ENCODE measurements around the gene TRH. TPM values are rescaled to one million over a fixed set of nuclear protein-coding genes. Genes with fewer than 3 reads are reported as not detected.

Gene TRH
- total and polyA plus RNA-seq, 9 of the 15 experiments (the other 6 are each of a cell fraction or from before 2014, with no cell fraction given), result not detected

DNA sequence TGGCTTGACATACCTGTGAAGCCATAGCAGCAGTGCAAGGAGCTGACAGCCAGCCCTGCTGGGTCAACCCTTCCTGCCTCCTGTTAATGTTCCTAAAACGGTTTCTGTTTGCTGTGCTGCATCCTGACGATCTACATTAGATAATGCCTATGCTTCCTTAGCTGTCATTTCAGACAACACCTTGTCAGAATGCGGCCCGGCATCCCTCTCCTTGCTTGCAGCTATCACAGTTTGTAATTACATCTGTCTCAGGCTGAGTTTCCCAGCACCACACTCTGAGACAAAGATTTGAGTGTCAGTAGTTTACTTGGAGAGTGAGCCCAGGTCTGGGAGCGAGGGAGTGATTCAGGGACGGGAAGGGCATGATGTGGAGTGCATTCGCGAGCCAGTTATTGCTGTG, 9.0 kb downstream of the TRH start (continued):
- TF ChIP-seq RERE (CRISPR knock-in tag; IDR thresholded peaks at IDR 0.05; ENCODE audit: borderline replicate concordance), result no peak
- TF ChIP-seq MTA3 (IDR thresholded peaks at IDR 0.05; ENCODE audit: borderline replicate concordance), result no peak
- TF ChIP-seq OTX1 (CRISPR knock-in tag; IDR thresholded peaks at IDR 0.05), result no peak
- TF ChIP-seq HNRNPLL (IDR thresholded peaks at IDR 0.05; ENCODE audit: low read depth, low read length, poor library complexity, severe bottlenecking), result no peak
- no peak for TF ChIP-seq ZBTB40 (IDR thresholded peaks at IDR 0.05)
- no peak for TF ChIP-seq ZBTB40 (CRISPR knock-in tag; IDR thresholded peaks at IDR 0.05)
- TF ChIP-seq SIRT6 (IDR thresholded peaks at IDR 0.05; ENCODE audit: low read depth, low read length), result no peak
- no peak for TF ChIP-seq CREM (IDR thresholded peaks at IDR 0.05; ENCODE audit: low read depth)
- no peak for TF ChIP-seq DEAF1 (CRISPR knock-in tag; IDR thresholded peaks at IDR 0.05)
- no peak for TF ChIP-seq ZNF217 (CRISPR knock-in tag; IDR thresholded peaks at IDR 0.05)
- no peak for TF ChIP-seq ZBED1 (IDR thresholded peaks at IDR 0.05)

All from K562 (cell line).